IMR-90 (cell line): Measurements from ENCODE around the gene MTA1. TPM values are rescaled to one million over a fixed set of nuclear protein-coding genes. Genes with fewer than 3 reads are reported as not detected.

Experiments
- ATAC-seq: fragments of 200-7000 bp; cut with Tn5 transposase; 2 replicates; pipeline ENCODE4 v1.9.1; 2020; ENCODE audit warnings: low read depth, mild to moderate bottlenecking, moderate library complexity
- BruUV-seq: library from RNA; stranded (reverse); fragments of 400-500 nt; replicated peaks from 2 replicates; lab custom pipeline; 2021; lab: Mats Ljungman, UMichigan
- CTCF ChIA-PET: fragments of 300-600 bp; formaldehyde crosslinking; extraction: SDS; loops from one replicate; lab custom pipeline; 2021; ENCODE audit warnings: antibody characterized with exemption; lab: Yijun Ruan, JAX
- POLR2A ChIA-PET: fragments of 300-600 bp; sonication (Branson Sonifier 250); formaldehyde crosslinking; loops from one replicate; lab custom pipeline; 2022; ENCODE audit warnings: antibody characterized with exemption; ENCODE audit not compliant: unreplicated experiment; lab: Charles Lee
- DNase-seq: peaks from one replicate; pipeline ENCODE4 v3.0.0; 2013
- H2AFZ ChIP-seq: replicated peaks from 2 replicates; pipeline ENCODE3; 2013; ENCODE audit warnings: low read length, mild to moderate bottlenecking; ENCODE audit not compliant: poor library complexity
- H2AK5ac ChIP-seq: 2 replicates; pipeline ENCODE4 v1.6.1; 2013; ENCODE audit warnings: low read depth, low read length, inconsistent platforms
- H2AK9ac ChIP-seq: replicated peaks from 2 replicates; pipeline ENCODE3; 2013; ENCODE audit warnings: mild to moderate bottlenecking, low read depth, low read length, moderate library complexity; ENCODE audit not compliant: poor library complexity
- H2BK120ac ChIP-seq: 2 replicates; pipeline ENCODE4 v1.6.1; 2013; ENCODE audit warnings: low read depth, low read length, inconsistent platforms
- H2BK15ac ChIP-seq: 3 replicates; pipeline ENCODE4 v1.6.1; 2013; ENCODE audit warnings: low read depth, low read length, inconsistent platforms
- H2BK20ac ChIP-seq: 2 replicates; pipeline ENCODE4 v1.6.1; 2013; ENCODE audit warnings: low read depth, mild to moderate bottlenecking, inconsistent platforms, low read length, moderate library complexity
- H2BK5ac ChIP-seq: 2 replicates; pipeline ENCODE4 v1.6.1; 2013; ENCODE audit warnings: mild to moderate bottlenecking, low read depth, low read length, inconsistent platforms; ENCODE audit not compliant: poor library complexity, severe bottlenecking
- H3K14ac ChIP-seq: replicated peaks from 2 replicates; pipeline ENCODE4 v1.6.1; 2013; ENCODE audit warnings: low read depth, low read length, inconsistent platforms
- H3K18ac ChIP-seq: 2 replicates; pipeline ENCODE4 v1.6.1; 2013; ENCODE audit warnings: low read depth, low read length, control low read depth
- H3K23ac ChIP-seq: 2 replicates; pipeline ENCODE4 v1.6.1; 2013; ENCODE audit warnings: low read depth, low read length, inconsistent platforms
- H3K27ac ChIP-seq: 2 replicates; pipeline ENCODE4 v1.5.1; 2013; ENCODE audit warnings: mild to moderate bottlenecking, control low read depth, low read length; ENCODE audit not compliant: insufficient read depth
- H3K27me3 ChIP-seq: 2 replicates; pipeline ENCODE4 v1.6.1; 2013; ENCODE audit warnings: low read length; ENCODE audit not compliant: control insufficient read depth, insufficient read depth
- H3K36me3 ChIP-seq: 2 replicates; pipeline ENCODE4 v1.6.1; 2013; ENCODE audit warnings: low read length, mixed read lengths; ENCODE audit not compliant: control insufficient read depth, insufficient read depth
- H3K4ac ChIP-seq: 2 replicates; pipeline ENCODE4 v1.6.1; 2013; ENCODE audit warnings: low read depth, low read length, inconsistent platforms
- H3K4me1 ChIP-seq: 2 replicates; pipeline ENCODE4 v1.6.1; 2013; ENCODE audit warnings: low read length, mixed read lengths; ENCODE audit not compliant: control insufficient read depth, insufficient read depth
- H3K4me2 ChIP-seq: 2 replicates; pipeline ENCODE4 v1.6.1; 2013; ENCODE audit warnings: low read depth, mild to moderate bottlenecking, control low read depth, low read length, moderate library complexity
- H3K4me3 ChIP-seq: 2 replicates; pipeline ENCODE4 v1.5.1; 2013; ENCODE audit warnings: low read depth, mild to moderate bottlenecking, control low read depth, low read length, moderate library complexity; ENCODE audit not compliant: insufficient read depth
- H3K56ac ChIP-seq: 2 replicates; pipeline ENCODE4 v1.6.1; 2013; ENCODE audit warnings: low read length, inconsistent platforms; ENCODE audit not compliant: insufficient read depth; ENCODE audit errors: extremely low read depth
- H3K79me1 ChIP-seq, 2 experiments: 2 replicates each; pipeline ENCODE4 v1.6.1; 2013; ENCODE audit warnings: low read length in 2 of 2, inconsistent platforms in 1 of 2, low read depth in 1 of 2
- H3K9ac ChIP-seq: 2 replicates; pipeline ENCODE4 v1.6.1; 2013; ENCODE audit warnings: low read depth, low read length, control low read depth
- H3K9me1 ChIP-seq: 2 replicates; pipeline ENCODE4 v1.6.1; 2013; ENCODE audit warnings: low read length, inconsistent platforms; ENCODE audit not compliant: insufficient read depth
- H3K9me3 ChIP-seq: 2 replicates; pipeline ENCODE4 v1.6.1; 2013; ENCODE audit warnings: low read length; ENCODE audit not compliant: control insufficient read depth, insufficient read depth
- H4K20me1 ChIP-seq: 2 replicates; pipeline ENCODE4 v1.6.1; 2013; ENCODE audit warnings: low read length, inconsistent platforms; ENCODE audit not compliant: insufficient read depth
- H4K5ac ChIP-seq: 2 replicates; pipeline ENCODE4 v1.6.1; 2013; ENCODE audit warnings: mild to moderate bottlenecking, low read depth, low read length, control low read depth
- H4K8ac ChIP-seq, 2 experiments: 2 replicates each; pipeline ENCODE4 v1.6.1; 2013; ENCODE audit warnings: low read depth in 2 of 2, low read length in 2 of 2, control low read depth in 1 of 2, inconsistent platforms in 1 of 2
- H4K91ac ChIP-seq: 2 replicates; pipeline ENCODE4 v1.6.1; 2013; ENCODE audit warnings: low read depth, low read length, inconsistent platforms; ENCODE audit not compliant: insufficient read depth
- BHLHE40 ChIP-seq: fragments of 150-350 bp; IDR thresholded peaks from 2 replicates; pipeline ENCODE4 v1.6.1; 2016; ENCODE audit warnings: mild to moderate bottlenecking, low read depth, low read length
- CHD1 ChIP-seq: IDR thresholded peaks from 2 replicates; pipeline ENCODE4 v1.6.1; 2012; ENCODE audit warnings: low read depth, low read length, improper control_type of control experiment
- CTCF ChIP-seq: conservative IDR thresholded peaks from 2 replicates; pipeline ENCODE4 v1.5.1; 2012; ENCODE audit warnings: mild to moderate bottlenecking, low read depth, low read length, improper control_type of control experiment
- ELK1 ChIP-seq: fragments of 150-350 bp; IDR thresholded peaks from 2 replicates; pipeline ENCODE4 v1.6.1; 2016; ENCODE audit warnings: low read depth, mild to moderate bottlenecking, low read length, moderate library complexity, borderline replicate concordance
- FOS ChIP-seq: fragments of 150-350 bp; IDR thresholded peaks from 2 replicates; pipeline ENCODE4 v1.6.1; 2016; ENCODE audit warnings: low read depth, low read length
- MAFK ChIP-seq: IDR thresholded peaks from 2 replicates; pipeline ENCODE4 v1.6.1; 2012; ENCODE audit warnings: low read depth, low read length, improper control_type of control experiment
- MAZ ChIP-seq: IDR thresholded peaks from 2 replicates; pipeline ENCODE4 v1.6.1; 2012; ENCODE audit warnings: low read depth, mild to moderate bottlenecking, low read length, improper control_type of control experiment, moderate library complexity, borderline replicate concordance
- MXI1 ChIP-seq: IDR thresholded peaks from 2 replicates; pipeline ENCODE4 v1.6.1; 2012; ENCODE audit warnings: low read depth, mild to moderate bottlenecking, low read length, moderate library complexity, borderline replicate concordance
- NFE2L2 ChIP-seq: fragments of 150-350 bp; IDR thresholded peaks from 2 replicates; pipeline ENCODE4 v1.6.1; 2016; ENCODE audit warnings: low read depth, mild to moderate bottlenecking, low read length
- POLR2A ChIP-seq: IDR thresholded peaks from 2 replicates; pipeline ENCODE4 v1.6.1; 2012; ENCODE audit warnings: mild to moderate bottlenecking, low read depth, low read length
- RAD21 ChIP-seq: IDR thresholded peaks from 2 replicates; pipeline ENCODE4 v1.6.1; 2012; ENCODE audit warnings: low read length, improper control_type of control experiment
- RCOR1 ChIP-seq: IDR thresholded peaks from 2 replicates; pipeline ENCODE4 v1.6.1; 2012; ENCODE audit warnings: mild to moderate bottlenecking, low read length, improper control_type of control experiment; ENCODE audit not compliant: insufficient replicate concordance
- RFX5 ChIP-seq: IDR thresholded peaks from 2 replicates; pipeline ENCODE4 v1.8.0; 2012; ENCODE audit warnings: low read depth, mild to moderate bottlenecking, low read length, moderate library complexity
- SMC3 ChIP-seq: fragments of 150-350 bp; IDR thresholded peaks from 2 replicates; pipeline ENCODE4 v1.6.1; 2016; ENCODE audit warnings: low read depth, mild to moderate bottlenecking, antibody characterized with exemption, low read length, moderate library complexity
- USF2 ChIP-seq: fragments of 150-350 bp; IDR thresholded peaks from 2 replicates; pipeline ENCODE4 v1.6.1; 2017; ENCODE audit warnings: mild to moderate bottlenecking, antibody characterized with exemption, low read length, low read depth
- WGBS, 2 experiments: methylation state at CpG; one replicate each; pipeline versions ENCODE4 v1.1.5 to v1.1.7; 2013; ENCODE audit warnings: missing lambda C conversion rate in 2 of 2; ENCODE audit not compliant: insufficient read length in 1 of 2; ENCODE audit errors: extremely low coverage in 2 of 2; 5-methylcytosine and 5-hydroxymethylcytosine counted together
- dilution Hi-C: fragments of 300-500 bp; cut with HindIII; formaldehyde crosslinking; loops from one replicate; pipeline ENCODE4 v1.14.3; 2018; ENCODE audit warnings: low sequenced_read_pairs; ENCODE audit not compliant: unreplicated experiment
- in situ Hi-C: fragments of 300-500 bp; cut with MboI; formaldehyde crosslinking; loops from 3 replicates; pipeline ENCODE4 v1.14.3; 2019; ENCODE audit warnings: low sequenced_read_pairs, inconsistent platforms, mixed read lengths
- intact Hi-C: fragments of 100-400 bp; cut with micrococcal nuclease; formaldehyde crosslinking; loops from 2 replicates; pipeline ENCODE4 v1.10.0; 2022
- polyA plus RNA-seq, 3 experiments: library from polyadenylated mRNA; depleted of rRNA; stranded (reverse); fragments of >200 nt; gene quantifications; 2 replicates each; pipeline ENCODE4 v1.2.3, GENCODE V29; 2012; ENCODE audit warnings: low replicate concordance in 1 of 3
- total RNA-seq: library from RNA; depleted of rRNA; stranded (reverse); fragments of >200 nt; gene quantifications from 2 replicates; pipeline ENCODE4 v1.2.3, GENCODE V29; 2012

Gene MTA1
- total and polyA plus RNA-seq, 2 of the 4 experiments (the other 2 are of a cell fraction): 21.5 to 61.6 TPM

GRCh38 chr14:105395538-105395854 lies 24.1 kb upstream of the MTA1 start:
- in situ Hi-C loops: no loop called here
- no peaks in the 10 kb centered on the region for H3K27me3 ChIP-seq
- no peak for ATAC-seq
- no TSS peak for BruUV-seq
- peaks cover 5% of the 10 kb centered on the region; the same call in 1 of the 2 replicates for H3K4me1 ChIP-seq
- H3K56ac ChIP-seq: no peak overlapping the region
- no peak overlapping the region for H2AK5ac ChIP-seq
- H4K91ac ChIP-seq: no peak overlapping the region
- H4K20me1 ChIP-seq: no peaks in the 10 kb centered on the region
- H3K18ac ChIP-seq: no peak overlapping the region
- no peak for DNase-seq
- dilution Hi-C loops: no loop called here
- no peak overlapping the region for H3K4me3 ChIP-seq
- no peak overlapping the region for H3K4me2 ChIP-seq
- H2AK9ac ChIP-seq: no peak overlapping the region
- no CpG with 5 or more reads among the region's 8 CpGs for WGBS, 2 experiments
- H3K23ac ChIP-seq: no peak overlapping the region
- no peak overlapping the region for H2BK5ac ChIP-seq
- peaks cover 4% of the 10 kb centered on the region for H3K9me3 ChIP-seq
- no peak overlapping the region for H3K9ac ChIP-seq
- no peak overlapping the region for H2AFZ ChIP-seq
- no peak overlapping the region for H3K14ac ChIP-seq
- ChIA-PET POLR2A (no interaction called here), CTCF (no interaction called here)
- H2BK120ac ChIP-seq: no peak overlapping the region
- no peak overlapping the region for H3K4ac ChIP-seq
- no peak overlapping the region for H3K27ac ChIP-seq
- H4K8ac ChIP-seq: no peak overlapping the region
- no peaks in the 10 kb centered on the region for H3K9me1 ChIP-seq
- peaks cover 16 to 29% of the 10 kb centered on the region in 2 experiments; a peak in 3 of 4 replicates for H3K79me1 ChIP-seq
- peaks cover 11% of the 10 kb centered on the region for H3K36me3 ChIP-seq
- intact Hi-C loops: no loop called here
- H4K5ac ChIP-seq: no peak overlapping the region
- TF ChIP-seq MAZ (no peak), CHD1 (no peak), MAFK (no peak), ELK1 (no peak), SMC3 (no peak), CTCF (no peak), RAD21 (no peak), NFE2L2 (no peak), BHLHE40 (no peak), USF2 (no peak), RFX5 (no peak), POLR2A (no peak), FOS (no peak), MXI1 (no peak), RCOR1 (no peak)
- no peak overlapping the region for H2BK20ac ChIP-seq
- no peak overlapping the region for H2BK15ac ChIP-seq
